Astrocyte of the spinal cord (primary cell): ENCODE measurements around the gene SH3BP5.

Experiments used
- DNase-seq: peaks from one replicate; pipeline ENCODE4 v3.0.0; 2011; ENCODE audit warnings: low read depth, low spot score
- H3K4me3 ChIP-seq: 2 replicates; pipeline ENCODE4 v1.5.1; 2011; ENCODE audit warnings: low read depth, mild to moderate bottlenecking, low read length, moderate library complexity
- in situ Hi-C: cut with HindIII; loops from 2 replicates; pipeline ENCODE4 v1.10.0; 2017; ENCODE audit warnings: low sequenced_read_pairs
- TF ChIP-seq, protein P1 (sequence below): IDR thresholded peaks from 2 replicates; pipeline ENCODE4 v1.5.1; 2012; ENCODE audit warnings: low read depth, mild to moderate bottlenecking, low read length, inconsistent platforms

The SH3BP5 gene

DNA sequence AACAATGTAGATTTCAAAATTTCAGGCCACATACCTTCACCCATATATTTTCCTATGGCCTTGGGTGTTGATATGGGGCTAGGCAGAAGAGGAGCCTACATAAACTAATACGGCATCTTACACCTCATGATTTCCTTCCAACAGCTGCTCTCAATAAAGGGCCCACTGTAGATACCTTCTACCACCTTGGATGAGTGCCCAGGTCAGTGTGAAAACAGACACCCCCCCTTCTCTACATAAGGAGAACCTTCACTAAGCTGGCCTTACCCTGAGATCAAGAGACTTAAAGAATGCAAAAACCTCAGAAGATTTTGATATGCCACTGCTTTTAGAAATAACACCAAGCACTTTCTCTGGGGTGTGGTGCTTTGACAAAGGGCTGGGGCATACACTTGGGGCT, 42.7 kb downstream of the SH3BP5 start:
- H3K4me3 ChIP-seq: no peak overlapping the region
- TF ChIP-seq, protein P1, sequence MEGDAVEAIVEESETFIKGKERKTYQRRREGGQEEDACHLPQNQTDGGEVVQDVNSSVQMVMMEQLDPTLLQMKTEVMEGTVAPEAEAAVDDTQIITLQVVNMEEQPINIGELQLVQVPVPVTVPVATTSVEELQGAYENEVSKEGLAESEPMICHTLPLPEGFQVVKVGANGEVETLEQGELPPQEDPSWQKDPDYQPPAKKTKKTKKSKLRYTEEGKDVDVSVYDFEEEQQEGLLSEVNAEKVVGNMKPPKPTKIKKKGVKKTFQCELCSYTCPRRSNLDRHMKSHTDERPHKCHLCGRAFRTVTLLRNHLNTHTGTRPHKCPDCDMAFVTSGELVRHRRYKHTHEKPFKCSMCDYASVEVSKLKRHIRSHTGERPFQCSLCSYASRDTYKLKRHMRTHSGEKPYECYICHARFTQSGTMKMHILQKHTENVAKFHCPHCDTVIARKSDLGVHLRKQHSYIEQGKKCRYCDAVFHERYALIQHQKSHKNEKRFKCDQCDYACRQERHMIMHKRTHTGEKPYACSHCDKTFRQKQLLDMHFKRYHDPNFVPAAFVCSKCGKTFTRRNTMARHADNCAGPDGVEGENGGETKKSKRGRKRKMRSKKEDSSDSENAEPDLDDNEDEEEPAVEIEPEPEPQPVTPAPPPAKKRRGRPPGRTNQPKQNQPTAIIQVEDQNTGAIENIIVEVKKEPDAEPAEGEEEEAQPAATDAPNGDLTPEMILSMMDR: no peak
- in situ Hi-C loops: no loop called here
- DNase-seq: no peak

- H3K4me3 ChIP-seq: no peak overlapping the region
- in situ Hi-C loops: no loop called here
- TF ChIP-seq, protein P1: no peak
- DNase-seq: no peak
Observed at GRCh38 chr3:15288331-15289035, 43.9 kb downstream of the SH3BP5 start.

- in situ Hi-C loops: no loop called here
Observed at GRCh38 chr3:15287565-15288330, 44.6 kb downstream of the SH3BP5 start.

DNA sequence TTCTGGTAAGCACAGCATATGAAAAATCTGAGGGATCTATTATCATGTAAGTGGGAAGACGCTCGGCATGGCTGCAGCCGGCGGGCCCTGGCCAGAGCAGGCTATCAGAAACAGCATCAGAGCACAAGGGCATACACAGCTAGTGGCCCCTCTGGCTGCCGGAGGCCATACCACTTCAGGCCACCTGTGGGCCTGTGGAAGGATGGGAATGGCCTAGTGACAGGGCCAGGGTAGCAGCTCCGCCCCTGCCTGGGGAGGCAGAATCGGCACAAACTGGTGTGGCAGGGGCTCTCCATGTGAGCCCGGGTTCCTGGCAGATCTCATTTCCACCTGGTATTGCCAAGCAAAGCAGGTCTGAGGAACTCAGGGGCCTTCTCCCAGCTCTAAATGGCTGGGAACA, 46.4 kb downstream of the SH3BP5 start:
- no peak for DNase-seq
- in situ Hi-C loops: no loop called here
- TF ChIP-seq, protein P1: no peak
- no peak overlapping the region for H3K4me3 ChIP-seq

More at GRCh38 chr3:15287565-15288330, 44.6 kb downstream of the SH3BP5 start:
- DNase-seq: peak; percentile 69
- TF ChIP-seq, protein P1: no peak
- no peak overlapping the region for H3K4me3 ChIP-seq

GRCh38 chr3:15284121-15284889, 48.1 kb downstream of the SH3BP5 start:
- TF ChIP-seq, protein P1: no peak
- DNase-seq: no peak
- in situ Hi-C loops: no loop called here
- H3K4me3 ChIP-seq: no peak overlapping the region

- no peak overlapping the region for H3K4me3 ChIP-seq
- in situ Hi-C loops: no loop called here
- no peak for DNase-seq
- TF ChIP-seq, protein P1: no peak
Observed at GRCh38 chr3:15283702-15284101, 48.7 kb downstream of the SH3BP5 start.
